AG20443 (cell line): Measurements from ENCODE around the gene TM9SF3.

Source experiments
- DNase-seq: peaks from one replicate; pipeline ENCODE4 v3.0.0; 2012; ENCODE audit warnings: low spot score, mixed read lengths

Gene TM9SF3

DNA sequence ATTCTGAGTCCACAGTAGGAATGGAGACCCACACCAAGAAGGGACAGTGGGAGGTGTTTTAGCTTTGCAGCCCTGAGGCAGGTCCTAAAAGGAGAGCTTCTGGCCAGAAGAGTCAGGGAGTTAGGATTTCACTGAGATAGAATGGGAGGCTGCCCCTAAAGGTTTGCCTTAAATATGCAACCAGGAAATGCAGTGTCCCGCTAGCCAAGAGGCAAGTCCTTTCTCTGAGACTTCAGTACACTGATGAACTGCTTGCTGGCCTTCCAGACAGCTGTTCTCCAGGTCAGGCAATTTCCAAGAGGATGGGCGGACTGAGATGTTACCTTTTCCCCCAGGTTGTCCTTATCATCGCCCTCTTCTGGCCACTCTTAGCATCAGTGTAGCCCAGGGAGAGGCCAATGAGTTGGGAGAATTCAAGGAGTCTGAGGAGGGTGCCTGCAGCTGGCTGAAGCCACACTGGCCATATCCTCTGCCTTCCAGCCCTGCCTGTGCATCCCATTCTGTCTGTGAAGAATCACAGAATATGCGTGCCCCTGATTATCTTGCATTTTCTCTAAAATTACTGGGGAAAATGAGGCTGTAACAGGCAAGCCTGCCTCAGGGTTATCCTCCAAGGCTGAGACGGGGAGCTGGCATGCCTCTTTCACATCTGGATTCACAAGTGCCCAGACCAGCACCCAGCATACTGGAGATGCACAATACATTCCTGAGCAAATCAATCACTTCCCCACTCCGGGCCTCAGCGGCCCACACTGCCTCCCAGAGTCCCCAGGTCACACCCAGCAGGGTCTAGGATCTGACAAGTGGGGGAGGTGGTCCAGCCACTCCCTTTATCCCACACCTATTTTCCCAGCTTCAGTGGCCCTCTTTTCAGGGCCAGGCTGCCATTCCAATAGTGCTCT is 75.5 kb downstream of the TM9SF3 start:
- DNase-seq, result peak; percentile 38

DNA sequence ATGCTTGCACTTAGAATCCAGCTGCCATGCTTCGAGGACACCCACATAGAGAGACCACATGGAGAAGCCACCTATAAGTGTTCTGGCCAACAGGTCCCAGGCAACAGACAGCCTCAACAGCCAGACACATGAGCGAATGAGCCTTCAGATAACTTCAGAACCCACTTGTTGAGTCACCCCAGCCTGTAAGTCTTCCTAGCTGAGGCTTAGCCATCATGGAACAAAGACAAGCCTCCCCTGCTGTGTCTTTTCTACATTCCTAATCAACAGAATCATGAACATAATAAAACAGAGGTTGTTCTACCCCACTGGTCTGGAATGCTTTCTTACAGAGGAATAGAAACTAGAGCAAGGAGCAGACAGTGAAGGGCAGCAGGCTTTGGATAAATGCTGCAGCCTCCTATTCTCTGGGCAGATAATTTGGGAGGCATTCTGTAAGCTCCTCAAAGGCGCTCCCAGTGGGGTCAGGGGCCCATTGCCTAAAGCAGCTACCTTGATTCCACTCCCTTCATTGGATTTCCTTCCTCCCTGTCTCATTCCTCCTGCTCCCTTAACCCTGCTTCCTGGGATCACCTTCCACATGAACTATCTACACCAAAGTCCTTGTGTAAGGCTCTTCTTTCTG is 77.7 kb downstream of the TM9SF3 start:
- peak; percentile 61 for DNase-seq

DNA sequence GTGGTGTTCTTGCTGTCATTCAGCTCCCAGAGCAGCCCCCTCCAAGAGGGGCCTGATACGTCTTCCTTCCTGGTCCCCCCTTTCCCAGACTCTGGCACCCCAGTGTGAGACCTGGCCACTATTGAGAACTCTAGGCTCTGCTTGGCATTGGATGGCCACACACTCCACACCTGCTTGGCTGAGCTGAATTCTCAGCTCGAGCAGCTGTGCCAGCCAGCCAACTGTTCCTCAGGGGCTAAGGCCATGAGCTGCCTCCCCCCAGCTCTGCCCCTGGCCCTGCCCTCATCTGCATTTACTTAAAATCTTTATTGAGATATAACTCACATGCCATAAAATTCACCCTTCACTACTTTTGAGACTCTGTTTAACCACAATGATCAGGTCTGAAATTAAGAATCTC is 79.8 kb downstream of the TM9SF3 start:
- DNase-seq, result no peak

DNA sequence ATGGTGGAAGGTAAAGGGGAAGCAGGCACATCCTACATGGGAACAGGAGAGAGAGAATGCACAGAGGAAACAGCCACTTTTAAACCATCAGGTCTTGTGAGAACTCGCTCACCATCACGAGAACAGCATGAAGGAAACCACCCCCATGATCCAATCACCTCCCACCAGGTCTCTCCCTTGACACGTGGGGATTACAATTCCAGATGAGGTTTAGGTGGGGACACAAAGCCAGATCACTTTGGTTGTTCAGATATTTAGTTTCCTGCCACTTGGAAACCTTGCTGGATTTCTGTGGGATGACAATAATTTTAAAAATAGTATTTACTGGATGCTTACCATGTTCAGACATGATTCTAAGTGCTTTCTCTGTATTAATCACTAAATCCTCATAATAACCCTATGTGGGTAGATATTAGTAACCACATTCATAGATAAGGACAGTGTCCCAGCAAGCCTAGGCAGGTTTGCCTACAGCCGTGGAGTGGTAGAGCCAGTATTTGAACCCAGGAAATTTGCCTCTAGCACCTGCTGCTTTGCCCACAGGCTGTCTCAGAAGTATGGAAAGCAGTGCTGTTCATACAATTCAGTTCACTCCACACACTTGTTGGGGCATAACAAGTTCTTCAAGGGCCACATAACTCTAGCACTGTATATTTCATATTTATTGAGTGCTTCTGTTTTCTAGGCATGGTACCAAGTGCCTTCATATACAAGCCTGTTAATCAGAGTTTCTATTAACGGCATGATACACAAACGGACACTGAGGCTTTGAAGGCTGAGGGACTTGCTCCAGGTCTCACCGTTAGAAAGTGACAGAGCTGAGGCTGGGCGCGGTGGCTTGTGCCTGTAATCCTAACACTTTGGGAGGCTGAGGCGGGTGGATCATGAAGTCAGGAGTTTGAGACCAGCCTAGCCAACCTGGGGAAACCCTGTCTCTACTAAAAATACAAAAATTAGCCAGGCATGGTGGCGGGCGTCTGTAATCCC is 81.4 kb downstream of the TM9SF3 start:
- no peak for DNase-seq

DNA sequence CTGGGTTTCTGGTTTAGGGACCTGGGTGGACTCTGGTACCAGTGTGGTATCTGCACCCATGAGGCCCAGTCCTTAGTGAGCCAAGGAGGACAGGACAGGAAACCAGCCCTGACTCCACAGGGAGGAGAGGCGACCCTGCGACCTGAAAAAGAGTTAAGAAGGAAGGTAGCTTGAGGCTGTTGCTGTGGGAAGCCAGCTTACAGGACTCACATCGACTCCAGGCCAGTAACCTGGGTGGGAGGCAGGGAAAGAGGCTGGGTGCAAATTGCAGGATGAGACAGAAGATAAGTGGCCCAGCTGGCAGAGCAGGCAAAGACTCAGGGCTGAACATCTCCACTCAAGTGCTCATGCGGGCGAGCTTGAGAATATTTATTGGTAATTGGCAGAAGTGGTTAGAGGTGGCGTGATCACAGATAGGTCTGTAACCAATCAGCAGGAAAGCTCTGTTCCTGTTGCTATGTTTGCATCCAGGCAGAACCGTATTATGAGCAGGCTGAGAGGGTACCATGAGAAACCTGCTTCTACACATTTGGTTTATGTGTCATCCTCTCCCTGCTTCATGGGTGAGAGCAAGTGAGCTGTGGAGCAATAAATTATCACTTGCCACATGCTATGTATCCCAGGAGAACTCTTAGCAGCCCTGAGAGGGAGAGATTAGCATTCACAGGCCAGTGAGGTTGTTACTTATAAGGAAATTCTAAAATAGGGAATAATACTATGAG is 84.1 kb downstream of the TM9SF3 start:
- DNase-seq, result no peak

DNA sequence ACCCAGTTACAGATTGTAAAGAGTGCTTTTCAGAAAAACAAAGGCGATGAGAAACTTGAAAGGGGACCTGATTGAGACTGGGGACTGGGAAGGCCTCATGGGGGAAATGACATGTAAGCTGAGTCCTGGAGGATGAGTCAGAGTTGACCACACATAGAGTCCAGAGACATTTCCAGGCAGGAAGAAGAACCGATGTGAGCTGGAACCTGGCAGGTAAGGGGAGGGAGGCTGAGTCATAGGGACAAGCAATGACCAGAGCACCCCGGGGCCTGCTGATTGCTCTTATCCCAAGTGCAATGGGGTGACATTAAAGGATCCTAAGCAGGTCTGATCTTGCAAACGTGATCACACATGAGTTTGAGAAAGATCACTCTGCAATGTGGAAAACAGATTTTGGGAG is 84.8 kb downstream of the TM9SF3 start:
- DNase-seq, result peak; percentile 4

DNA sequence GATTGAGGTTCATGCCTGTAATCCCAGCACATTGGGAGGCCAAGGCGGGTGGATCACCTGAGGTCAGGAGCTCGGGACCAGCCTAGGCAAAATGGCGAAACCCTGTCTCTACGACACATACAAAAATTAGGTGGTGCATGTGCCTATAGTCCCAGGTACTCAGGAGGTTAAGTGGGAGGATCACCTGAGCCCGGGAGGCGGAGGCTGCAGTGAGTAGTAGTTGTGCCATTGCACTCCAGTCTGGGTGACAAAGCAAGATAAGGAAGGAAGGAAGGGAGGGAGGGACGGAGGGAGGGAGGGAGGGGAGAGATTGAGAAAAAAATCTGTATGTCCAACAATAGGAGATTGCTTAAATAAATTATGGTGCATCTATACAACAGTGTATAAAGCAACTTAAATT is 86.3 kb downstream of the TM9SF3 start:
- no peak for DNase-seq

DNA sequence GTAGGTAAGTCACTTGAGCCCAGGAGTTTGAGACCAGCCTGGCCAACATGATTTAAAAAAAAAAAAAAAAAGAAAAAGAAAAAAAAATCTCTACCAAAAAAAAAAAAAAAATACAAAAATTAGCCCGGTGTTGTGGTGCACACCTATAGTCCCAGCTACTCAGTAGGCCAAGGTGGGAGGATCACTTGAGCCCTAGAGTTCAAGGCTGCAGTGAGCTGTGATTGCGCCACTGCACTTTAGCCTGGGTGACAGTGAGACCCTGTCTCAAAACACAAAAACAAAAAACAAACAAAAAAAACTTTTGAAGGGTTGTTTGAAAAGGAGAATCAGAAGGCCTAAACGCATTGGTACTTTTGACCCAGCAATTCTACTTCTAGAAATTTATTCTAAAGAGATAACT is 86.8 kb downstream of the TM9SF3 start:
- DNase-seq, result no peak

DNA sequence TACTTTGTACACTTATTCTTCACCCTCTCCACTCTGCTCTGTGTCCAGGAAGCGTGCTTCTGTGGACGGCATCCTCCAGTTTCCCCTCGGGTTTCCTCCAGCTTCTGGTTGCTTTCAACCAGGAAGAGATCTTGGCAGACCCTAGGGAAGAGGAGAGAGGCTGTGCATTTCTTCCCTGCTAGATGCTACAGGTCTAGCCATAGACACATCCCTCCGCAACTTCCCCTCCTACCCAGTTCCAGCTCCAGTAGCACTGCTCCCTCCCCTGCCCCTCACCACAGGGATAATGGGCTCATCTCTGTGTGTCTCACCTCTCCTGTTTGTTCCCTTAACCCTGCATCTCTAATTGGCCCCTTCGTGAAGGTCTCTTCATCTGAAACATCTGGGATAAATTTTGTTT is 89.4 kb downstream of the TM9SF3 start:
- no peak for DNase-seq

DNA sequence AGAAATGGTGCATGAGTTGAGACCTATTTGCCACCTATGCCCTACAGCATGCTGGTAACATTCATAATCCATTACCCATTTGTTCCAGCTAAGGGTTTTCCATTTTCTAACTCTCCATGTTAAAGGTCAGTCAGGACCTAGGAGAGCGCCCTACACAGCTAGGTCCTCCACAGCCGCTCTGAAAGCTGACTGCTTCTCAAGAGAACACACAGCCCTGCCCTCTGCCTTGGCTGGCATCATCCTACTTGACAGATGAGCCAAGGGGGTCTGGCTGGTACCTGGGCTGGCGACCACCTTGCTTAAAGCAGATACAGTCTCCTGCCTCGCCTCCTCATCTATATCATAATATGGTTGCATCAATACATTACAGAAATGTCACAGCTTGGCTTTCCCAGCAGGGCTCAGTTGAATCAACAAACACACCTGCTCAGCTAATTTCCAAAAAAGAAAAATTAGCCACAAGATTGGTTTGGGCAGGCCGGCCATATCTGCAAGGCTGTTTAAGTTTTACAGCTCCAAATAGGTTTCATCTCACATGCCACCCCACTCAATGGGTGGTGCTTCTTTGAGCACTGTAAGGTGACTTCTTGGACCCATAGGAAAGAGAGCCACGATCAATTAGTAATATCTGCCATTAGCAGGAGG is 90.4 kb downstream of the TM9SF3 start:
- peak; percentile 55 for DNase-seq

DNA sequence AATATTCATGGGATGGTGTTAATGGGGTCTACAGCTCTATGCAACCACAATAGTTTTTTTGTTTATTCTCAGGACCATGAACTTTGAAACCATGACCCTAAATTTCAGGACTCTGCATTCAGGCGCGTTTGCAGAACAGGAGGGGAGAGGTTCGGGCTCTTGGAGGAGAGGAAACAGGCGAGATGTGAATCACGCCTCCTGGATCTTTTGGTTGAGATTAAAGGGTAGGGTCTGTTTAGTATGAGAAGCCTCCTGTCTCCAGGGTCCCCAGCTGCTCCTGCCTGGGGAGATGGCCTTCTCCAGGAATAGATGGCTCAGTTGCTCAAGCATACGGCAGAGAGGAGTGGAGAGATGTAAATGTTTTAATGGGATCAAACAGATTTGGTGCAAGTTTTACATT is 91.3 kb downstream of the TM9SF3 start:
- DNase-seq, result no peak

DNA sequence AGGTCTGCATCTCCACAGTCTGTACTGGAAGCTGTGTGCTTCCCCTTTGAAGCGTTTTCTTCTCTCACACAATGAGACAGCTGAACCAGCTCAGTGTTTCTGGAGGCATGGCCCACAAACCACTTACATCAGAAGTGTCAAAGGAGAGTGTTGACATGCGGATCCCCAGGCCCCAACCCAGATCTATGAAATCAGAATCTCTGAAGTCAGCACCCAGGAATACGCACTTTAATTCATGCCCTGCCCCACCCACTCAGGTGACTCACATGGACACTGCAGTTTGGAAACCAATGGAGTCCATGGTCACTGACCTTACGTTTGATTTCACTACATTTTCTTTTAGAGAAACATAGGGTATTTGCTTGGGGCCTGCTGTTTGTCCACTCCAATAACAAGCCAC is 92.1 kb downstream of the TM9SF3 start:
- DNase-seq, result no peak

DNA sequence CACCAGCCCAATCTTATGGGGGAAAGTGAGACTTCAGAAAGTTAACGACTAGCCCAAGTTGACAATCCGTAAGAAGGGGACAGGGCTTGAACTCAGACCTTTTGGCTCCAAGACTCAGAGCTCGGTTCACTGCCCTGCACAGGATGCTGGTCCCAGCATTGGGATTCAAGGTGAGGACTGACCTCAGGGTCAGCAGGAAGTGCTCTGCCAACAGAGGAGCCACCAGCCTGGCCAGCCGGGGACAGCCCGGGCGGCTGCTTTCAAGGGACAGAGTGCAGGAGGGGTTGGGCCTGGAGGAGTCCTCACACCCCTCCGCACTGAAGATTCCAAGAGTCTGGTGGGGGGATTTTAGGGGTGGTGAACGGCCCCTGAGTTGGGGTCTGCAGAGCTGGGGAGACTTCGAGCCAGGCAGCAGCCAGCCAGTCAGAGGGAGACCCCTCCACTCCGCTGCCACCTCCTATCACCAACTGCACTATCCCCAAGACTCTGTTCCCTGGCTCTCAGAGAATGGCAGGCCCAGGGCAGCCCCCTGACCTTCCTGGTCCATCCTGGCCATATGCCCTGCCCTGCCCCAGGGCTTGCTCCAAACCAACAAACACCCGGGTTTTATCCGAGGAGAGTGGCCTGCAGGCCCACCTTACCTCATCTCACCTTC is 92.8 kb downstream of the TM9SF3 start:
- no peak for DNase-seq

DNA sequence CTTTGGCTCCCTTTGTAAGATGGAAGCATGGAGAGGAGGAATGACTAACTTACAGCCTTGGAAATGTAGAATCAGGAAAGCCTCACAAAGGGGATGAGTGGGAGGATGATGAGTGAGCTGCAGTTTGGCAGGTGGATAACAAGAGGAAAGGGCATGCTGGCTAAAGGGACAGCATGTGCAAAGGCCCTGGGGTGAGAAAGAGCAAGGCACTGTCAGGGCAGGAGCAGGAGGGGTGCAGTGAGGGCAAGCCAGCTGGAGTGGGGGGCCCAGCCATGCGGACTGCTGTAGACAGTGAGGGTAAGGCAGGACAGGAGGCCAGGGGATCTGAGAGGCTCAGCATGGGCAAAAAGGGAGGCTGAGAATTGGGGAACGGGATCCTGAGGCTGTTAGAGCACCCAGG is 93.6 kb downstream of the TM9SF3 start:
- DNase-seq, result no peak

DNA sequence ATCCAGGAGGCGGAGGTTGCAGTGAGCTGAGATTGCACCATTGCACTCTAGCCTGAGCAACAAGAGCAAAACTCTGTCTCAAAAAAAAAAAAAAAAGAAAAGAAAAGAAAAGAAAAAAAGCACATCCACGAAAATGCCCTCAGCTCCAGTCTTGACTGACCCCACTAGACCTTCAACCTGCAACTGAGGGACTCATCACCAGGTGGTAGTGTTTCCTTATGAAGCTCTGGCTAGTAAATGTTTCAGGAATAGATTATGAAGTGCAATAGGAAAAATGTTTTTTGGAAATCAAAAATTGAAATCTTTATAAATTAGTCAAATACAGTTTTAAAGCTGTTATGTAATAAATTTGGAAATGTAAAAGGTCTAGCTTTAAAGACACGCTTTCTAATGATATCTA is 95.5 kb downstream of the TM9SF3 start:
- no peak for DNase-seq

DNA sequence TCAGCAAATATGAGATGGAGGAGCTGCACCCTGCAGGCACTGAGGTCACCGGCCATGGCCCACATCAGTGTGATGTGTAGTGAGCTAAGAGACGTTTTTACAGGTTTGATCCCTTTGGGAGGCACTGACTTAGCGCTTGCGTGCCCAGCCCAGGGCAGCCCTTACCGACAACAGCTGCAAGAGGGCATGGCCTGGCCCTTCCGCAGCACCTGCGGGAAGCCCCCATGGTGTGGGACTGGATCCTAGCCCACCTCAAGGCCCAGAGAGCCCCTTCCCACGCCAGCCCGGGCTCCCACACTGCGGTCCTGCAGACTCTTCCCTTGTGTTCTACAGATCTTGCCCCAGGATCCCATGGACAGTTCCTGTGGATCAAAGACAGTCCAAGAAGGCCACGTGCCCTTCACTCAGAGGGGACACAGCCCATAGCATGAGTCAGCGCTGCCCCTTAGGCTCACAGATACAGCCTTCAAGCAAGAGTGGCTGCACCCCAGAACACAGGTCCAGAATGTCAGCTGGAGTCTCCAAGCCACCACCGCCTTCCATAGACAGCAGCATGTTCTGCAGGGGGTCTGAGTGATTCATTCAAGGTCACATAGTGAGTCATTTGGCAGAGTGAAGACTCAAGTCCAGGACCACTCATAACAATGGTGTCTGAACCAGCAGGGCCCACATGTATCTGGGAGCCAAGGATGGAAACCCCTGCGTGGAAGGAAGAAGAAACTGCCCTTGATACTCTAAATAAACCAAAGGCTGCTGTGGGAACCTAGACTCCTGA is 98.5 kb downstream of the TM9SF3 start:
- no peak for DNase-seq

DNA sequence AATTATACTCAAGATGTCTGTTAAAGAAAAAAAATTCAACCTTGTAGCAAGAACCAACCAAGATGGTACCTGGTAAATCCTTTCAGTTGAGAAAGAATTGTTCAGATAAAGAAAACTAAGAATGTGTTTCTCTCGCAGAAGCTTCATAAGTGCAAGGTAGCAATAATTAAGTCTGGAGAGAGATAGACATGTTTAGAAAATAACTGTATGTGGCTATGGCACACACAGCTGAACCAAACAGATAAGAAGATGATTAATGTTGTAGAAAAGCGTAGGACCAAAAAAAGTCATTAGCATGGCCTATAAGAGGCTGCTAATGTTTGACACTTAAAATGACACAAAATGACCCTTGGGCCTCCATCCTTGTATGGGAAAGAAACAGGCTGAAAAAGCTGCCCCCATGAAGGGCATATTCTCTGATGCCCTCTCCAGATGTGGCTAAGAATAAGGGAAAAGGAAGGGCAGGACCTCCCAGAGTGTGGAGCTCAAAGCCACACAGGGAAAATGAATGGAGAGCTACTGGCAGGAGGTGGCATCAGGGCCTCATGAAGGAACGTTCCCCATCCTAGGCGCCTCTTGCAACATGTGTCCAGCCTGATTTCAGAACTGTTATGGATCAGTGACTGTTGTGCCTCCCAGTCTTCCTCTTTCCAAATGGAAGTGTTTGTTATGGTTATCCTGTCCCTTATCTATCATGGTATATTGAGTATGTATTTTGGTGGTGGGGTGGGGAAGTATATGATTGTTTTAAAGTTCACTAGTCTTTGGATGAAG is 103.8 kb downstream of the TM9SF3 start:
- no peak for DNase-seq

DNA sequence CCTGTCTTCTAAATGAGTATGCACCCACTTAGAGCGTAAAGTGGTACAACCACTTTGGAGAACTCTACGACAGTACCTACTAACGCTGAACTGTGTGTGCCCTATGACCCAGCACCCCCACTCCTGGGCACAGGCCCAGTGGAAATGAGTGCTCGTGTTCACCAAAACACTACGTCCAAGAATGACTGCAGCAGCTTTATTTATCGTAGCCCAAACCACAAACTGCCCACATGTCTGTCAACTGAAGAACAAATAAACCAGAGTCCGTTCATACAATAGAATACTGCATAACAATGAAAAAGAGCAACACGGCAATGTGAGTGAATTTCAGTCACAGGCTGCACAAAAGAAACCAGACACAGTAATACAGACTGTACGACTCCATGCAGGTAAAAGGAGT is 108.5 kb downstream of the TM9SF3 start:
- DNase-seq, result no peak

DNA sequence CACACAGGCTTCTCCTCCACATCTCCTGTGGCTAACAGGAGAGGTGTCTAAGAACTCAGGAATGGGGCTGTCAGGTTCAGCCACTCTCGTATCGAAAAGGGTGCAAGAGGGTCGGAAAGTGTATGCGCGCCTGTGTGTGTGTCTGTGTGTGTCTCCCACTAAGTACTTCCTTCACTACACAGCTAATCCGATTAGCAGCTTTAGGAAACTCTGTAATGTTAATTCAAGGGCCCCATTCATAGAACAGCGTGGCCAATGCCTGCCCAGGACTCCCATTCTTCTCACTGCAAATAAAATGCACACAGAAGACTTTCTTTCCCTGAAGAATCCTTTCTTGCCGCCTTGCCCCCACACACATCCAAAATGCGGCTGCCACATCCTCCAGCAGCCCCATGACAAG is 112.9 kb downstream of the TM9SF3 start:
- DNase-seq, result no peak
